K562 (cell line): ENCODE measurements around the gene IDI2. TPM values are rescaled to one million over a fixed set of nuclear protein-coding genes. Genes with fewer than 3 reads are reported as not detected.

ENCODE experiments used
- CHD7 ChIP-seq: fragments of 200-600 bp; sonication (generic); IDR thresholded peaks from one replicate; pipeline ENCODE4 v1.6.1; 2012; ENCODE audit warnings: mild to moderate bottlenecking, low read depth, low read length, inconsistent platforms
- FOXM1 ChIP-seq, 2 experiments: fragments of 450-650 bp in 1 of 2; sonication (generic) in 1 of 2; formaldehyde crosslinking in 1 of 2; IDR thresholded peaks; 2 replicates each; pipeline versions ENCODE4 v1.6.1 to v1.9.0; 2017 to 2022; ENCODE audit warnings: low read depth in 2 of 2, mild to moderate bottlenecking in 2 of 2, missing genetic modification reagents in 1 of 2, moderate library complexity in 1 of 2
- GABPB2 ChIP-seq: fragments of 250-450 bp; sonication (Bioruptor Pico); conservative IDR thresholded peaks from 2 replicates; pipeline ENCODE4 v1.5.1; 2021; ENCODE audit warnings: mild to moderate bottlenecking
- ZBTB40 ChIP-seq, 2 experiments: fragments of 450-650 bp in 1 of 2; sonication (generic) in 1 of 2; formaldehyde crosslinking in 1 of 2; IDR thresholded peaks; 2 replicates each; pipeline versions ENCODE4 v1.7.1 to v1.9.0; 2016 to 2022; ENCODE audit warnings: inconsistent platforms in 1 of 2, mild to moderate bottlenecking in 1 of 2, missing genetic modification reagents in 1 of 2
- polyA plus RNA-seq, 8 experiments: library from polyadenylated mRNA; depleted of rRNA in 4 of 8; stranded (reverse) in 5 of 8; unstranded in 3 of 8; fragments of >200 nt; fragmentation: Nextera tagmentation in 2 of 8; fragmentation: Illumina TruSeq in 1 of 8; extraction: Ambion mirVana in 2 of 8; extraction: Trizol in 1 of 8; gene quantifications; 2 replicates each; pipeline versions ENCODE4 v1.2.1 to v1.2.3, GENCODE V29; 2011 to 2014; ENCODE audit warnings: inconsistent platforms in 1 of 8, missing spikeins in 1 of 8
- total RNA-seq, 7 experiments: library from RNA; depleted of rRNA in 6 of 7; stranded (reverse); fragments of >200 nt in 6 of 7; fragmentation: Illumina TruSeq in 2 of 7; extraction: Trizol in 2 of 7; gene quantifications; 2 replicates each; pipeline versions ENCODE4 v1.2.1 to v1.2.3, GENCODE V29; 2011 to 2021; ENCODE audit warnings: low replicate concordance in 1 of 7

IDI2 gene
- total and polyA plus RNA-seq, 9 of the 15 experiments (the other 6 are each of a cell fraction or from before 2014, with no cell fraction given), result not detected

DNA sequence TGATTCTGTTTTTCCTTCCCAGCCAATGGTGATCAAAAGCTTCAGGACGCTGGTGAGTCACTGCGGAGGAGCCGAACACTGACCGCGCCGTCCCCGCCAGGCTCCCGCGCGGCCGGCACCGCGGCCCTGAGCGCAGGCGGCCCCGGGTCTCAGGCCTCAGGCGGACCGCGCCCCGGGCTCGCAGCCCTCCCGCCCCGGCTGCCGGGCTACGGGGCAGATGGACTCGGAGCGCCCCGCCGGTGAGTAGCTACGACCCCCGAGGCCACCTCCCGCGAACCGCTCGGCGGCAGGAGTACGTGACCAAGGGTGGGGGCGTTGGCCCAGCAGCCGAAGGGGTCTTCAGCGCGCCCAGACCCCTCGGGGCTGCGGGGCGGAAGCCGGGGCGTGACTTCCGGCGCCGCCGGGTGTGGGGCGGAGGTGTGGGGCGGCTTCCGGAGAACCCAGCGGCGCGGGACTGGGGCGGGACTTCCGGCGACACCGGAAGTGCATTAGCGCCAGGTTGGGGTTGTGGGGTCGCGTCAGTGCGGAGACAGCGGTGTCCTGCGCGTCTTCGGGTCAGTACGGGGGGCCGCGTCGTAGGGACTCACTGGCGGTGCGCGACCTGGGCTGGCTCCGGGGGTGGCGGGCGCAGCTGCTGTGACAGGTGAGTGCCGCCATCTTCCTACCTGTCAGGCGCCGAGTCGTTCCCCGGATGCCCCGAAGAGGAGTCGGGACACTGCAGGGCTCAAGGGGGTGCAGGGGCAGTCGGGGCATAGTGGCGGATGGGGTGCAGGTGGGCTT lies 30.9 kb upstream of the IDI2 start, which contains the start of gene WDR37 (continued):
- TF ChIP-seq CHD7 (no peak), GABPB2 (CRISPR knock-in tag) (no peak), ZBTB40 (IDR thresholded peaks at IDR 0.05) (peak; percentile 99), ZBTB40 (CRISPR knock-in tag; IDR thresholded peaks at IDR 0.05) (no peak), FOXM1 (IDR thresholded peaks at IDR 0.05; ENCODE audit: low read depth) (no peak), FOXM1 (CRISPR knock-in tag; IDR thresholded peaks at IDR 0.05; ENCODE audit: low read depth) (no peak)
